Naive thymus-derived CD8-positive, alpha-beta T cell (primary cell): ENCODE data around the gene MIS12. TPM values are rescaled to one million over a fixed set of nuclear protein-coding genes. Genes with fewer than 3 reads are reported as not detected.
A peak's percentile ranks its signal among the peaks of the same experiment; 100 is the strongest.

ENCODE experiments used
- ATAC-seq, 2 donors: fragments of 150-1000 bp; cut with Tn5 transposase in 1 of 2; sonication (Bioruptor Pico), chemical (Tn5 transposase) in 1 of 2; 1 replicate in 1 of 2; 2 replicates in 1 of 2; pipeline ENCODE4 v1.10.0; 2021; ENCODE audit warnings: mild to moderate bottlenecking in 2 of 2, moderate library complexity in 2 of 2
- POLR2A ChIA-PET: fragments of 350-600 bp; sonication (Branson Sonifier 250); formaldehyde crosslinking; loops from one replicate; lab custom pipeline; 2021; ENCODE audit warnings: antibody characterized with exemption; lab: Charles Lee
- DNase-seq, 10 donors: peaks; one replicate each; pipeline versions ENCODE4 v3.0.0 to v3.0.0-alpha.2; 2020 to 2022
- H3K27ac Mint-ChIP-seq, 10 donors: one replicate each; pipeline ENCODE4 v1.8.0; 2020 to 2022; ENCODE audit warnings: mild to moderate bottlenecking in 10 of 10, mixed read lengths in 10 of 10, moderate library complexity in 4 of 10, inconsistent platforms in 1 of 10
- H3K27me3 Mint-ChIP-seq, 5 donors: one replicate each; pipeline ENCODE4 v1.8.0; 2021 to 2022; ENCODE audit warnings: mixed read lengths in 5 of 5
- H3K36me3 Mint-ChIP-seq, 3 donors: one replicate each; pipeline ENCODE4 v1.8.0; 2020 to 2022; ENCODE audit warnings: mixed read lengths in 3 of 3, mild to moderate bottlenecking in 2 of 3, inconsistent platforms in 1 of 3
- H3K4me1 Mint-ChIP-seq, 4 donors: one replicate each; pipeline ENCODE4 v1.8.0; 2021 to 2022; ENCODE audit warnings: mixed read lengths in 4 of 4
- H3K4me3 Mint-ChIP-seq, 10 donors: one replicate each; pipeline ENCODE4 v1.8.0; 2020 to 2022; ENCODE audit warnings: mild to moderate bottlenecking in 10 of 10, mixed read lengths in 10 of 10, moderate library complexity in 6 of 10, inconsistent platforms in 1 of 10
- H3K9me3 Mint-ChIP-seq, 9 donors: one replicate each; pipeline ENCODE4 v1.8.0; 2020 to 2022; ENCODE audit warnings: mixed read lengths in 9 of 9, mild to moderate bottlenecking in 3 of 9, inconsistent platforms in 1 of 9, moderate library complexity in 1 of 9
- polyA plus RNA-seq, 3 donors: library from polyadenylated mRNA; unstranded; fragments of 300-500 nt; fragmentation: Illumina TruSeq; gene quantifications; one replicate each; pipeline ENCODE4 v1.2.3, GENCODE V29; 2021
- total RNA-seq, 8 experiments: library from RNA in 2 of 8; stranded (reverse) in 2 of 8; gene quantifications; one replicate each; pipeline ENCODE4 v1.2.3 and lab custom pipeline; 2021 to 2026

The MIS12 gene, protein sequence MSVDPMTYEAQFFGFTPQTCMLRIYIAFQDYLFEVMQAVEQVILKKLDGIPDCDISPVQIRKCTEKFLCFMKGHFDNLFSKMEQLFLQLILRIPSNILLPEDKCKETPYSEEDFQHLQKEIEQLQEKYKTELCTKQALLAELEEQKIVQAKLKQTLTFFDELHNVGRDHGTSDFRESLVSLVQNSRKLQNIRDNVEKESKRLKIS
- total RNA-seq (10 to 100 TPM; 48.6 to 51.0 TPM), polyA plus RNA-seq (10 to 100 TPM; 15.6 to 18.3 (median 16.6) TPM), total RNA-seq (lab: John Stamatoyannopoulos, UW) (39.4 to 82.6 (median 58.2) reads per million in 6 experiments)

DNA sequence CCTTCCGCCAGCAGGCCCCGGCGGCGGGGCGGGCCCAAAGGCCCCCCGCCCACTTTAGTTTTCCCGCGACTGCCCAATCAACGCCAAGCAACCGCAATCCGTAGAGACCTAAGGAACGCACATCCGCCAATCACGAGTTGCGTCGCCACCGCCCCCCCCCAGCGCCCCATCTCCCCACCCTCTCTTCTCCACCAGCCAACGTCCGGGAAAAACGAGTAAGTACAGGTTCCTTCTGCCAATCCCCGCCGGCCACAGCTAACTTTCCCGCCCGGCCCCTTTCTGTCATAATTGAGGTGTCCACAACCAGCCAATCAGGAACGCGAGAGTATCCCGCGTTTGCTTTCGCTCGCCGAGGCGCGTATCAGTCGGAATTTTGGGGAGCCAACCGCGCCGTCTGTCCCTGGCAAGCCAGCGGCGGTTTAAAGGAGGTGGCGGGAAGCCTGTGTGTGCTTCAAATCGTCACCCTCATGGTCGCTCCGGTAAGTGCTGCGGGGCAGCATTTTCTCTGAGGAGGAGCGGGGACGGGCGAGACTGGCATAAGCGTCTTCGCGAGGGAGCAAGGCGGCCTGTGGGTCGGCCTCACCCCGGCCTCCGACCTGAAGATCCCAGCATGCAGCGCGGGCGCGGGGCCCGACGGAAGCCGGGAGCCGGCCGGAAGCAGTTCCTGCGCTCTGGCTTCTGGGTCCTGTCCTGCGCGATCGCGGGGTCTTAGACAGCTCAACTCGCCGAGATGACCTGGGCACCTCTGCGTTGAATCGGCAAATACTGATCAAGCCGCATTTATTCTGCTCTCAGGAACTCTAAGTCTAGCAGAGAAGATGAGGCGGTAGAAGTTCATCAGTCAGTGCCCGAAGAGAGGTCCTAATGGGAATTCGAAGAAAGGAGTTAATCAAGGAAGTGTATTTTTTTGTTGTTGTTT, at the start of gene MIS12:
Gene MIS12 (plus strand): TSS at position 361 of the 919 bp plus-strand sequence. CDS start 2,297 bp downstream, outside the sequence.
- Mint-ChIP-seq H3K27me3 (no peaks in the 10 kb centered on the region), H3K36me3 (peaks cover 6 to 67% (median 14%) of the 10 kb centered on the region in 3 donors), H3K27ac (peak within 1 kb of the TSS; percentile 96 to 100 (median 98)), H3K9me3 (no peaks in the 10 kb centered on the region), H3K4me3 (peak within 1 kb of the TSS; percentile 93 to 97 (median 96)), H3K4me1 (peaks cover 19 to 63% (median 61%) of the 10 kb centered on the region in 4 donors)
- ATAC-seq (peak; percentile 92 to 93), DNase-seq (peak; percentile 92 to 99 (median 98))
- POLR2A ChIA-PET: interaction anchor here (0.5 to 5.7 kb wide), 15 partner anchors 9 to 1850 kb away, joined by 3 to 63 read pairs (median 5); partner anchors contain the start of genes C1QBP, CTNS, DHX33 and NLRP1

DNA sequence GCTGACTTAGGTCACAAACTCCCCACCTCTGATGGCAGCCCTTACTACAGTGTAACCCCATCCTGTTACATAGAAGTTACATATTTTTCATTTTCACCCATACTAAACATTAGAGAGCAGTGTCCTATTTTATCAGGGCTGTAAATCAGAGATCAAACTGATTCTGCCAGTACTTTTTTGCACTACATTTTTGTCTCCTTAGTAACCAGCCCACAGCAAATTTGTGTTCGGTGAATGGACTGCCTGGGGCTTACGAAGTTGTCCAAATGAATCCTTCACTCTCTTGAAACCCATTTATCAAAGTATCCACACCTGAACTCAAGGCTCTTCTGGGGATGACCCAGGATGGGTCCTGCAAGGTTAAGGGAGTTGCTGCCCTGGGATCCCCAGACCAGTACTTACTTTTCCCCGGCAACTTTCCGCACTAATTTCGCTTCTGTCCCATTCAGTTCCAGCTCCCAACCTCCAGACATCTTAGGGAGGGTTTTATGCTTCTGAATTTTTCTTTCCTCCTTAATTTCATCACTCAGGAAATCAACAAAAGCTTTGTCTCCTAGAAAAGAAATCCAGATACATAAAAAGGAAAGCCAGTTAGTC, 48.5 kb upstream of the MIS12 start:
- Mint-ChIP-seq H3K27me3 (no peaks in the 10 kb centered on the region), H3K27ac (peak overlapping the region; percentile 37 to 95 (median 88)), H3K4me3 (peak overlapping the region; percentile 77 to 93 (median 85)), H3K4me1 (peaks cover 11 to 38% (median 34%) of the 10 kb centered on the region in 4 donors), H3K36me3 (peaks cover 0 to 57% (median 12%) of the 10 kb centered on the region in 3 donors), H3K9me3 (no peaks in the 10 kb centered on the region)
- ATAC-seq: no peak
- no peak for DNase-seq
- POLR2A ChIA-PET: interaction anchor here (2.2 to 3.0 kb wide), 2 partner anchors 19 to 31 kb away, joined by 8 to 19 read pairs; partner anchors contain the start of genes DHX33, NUP88 and RPAIN

DNA sequence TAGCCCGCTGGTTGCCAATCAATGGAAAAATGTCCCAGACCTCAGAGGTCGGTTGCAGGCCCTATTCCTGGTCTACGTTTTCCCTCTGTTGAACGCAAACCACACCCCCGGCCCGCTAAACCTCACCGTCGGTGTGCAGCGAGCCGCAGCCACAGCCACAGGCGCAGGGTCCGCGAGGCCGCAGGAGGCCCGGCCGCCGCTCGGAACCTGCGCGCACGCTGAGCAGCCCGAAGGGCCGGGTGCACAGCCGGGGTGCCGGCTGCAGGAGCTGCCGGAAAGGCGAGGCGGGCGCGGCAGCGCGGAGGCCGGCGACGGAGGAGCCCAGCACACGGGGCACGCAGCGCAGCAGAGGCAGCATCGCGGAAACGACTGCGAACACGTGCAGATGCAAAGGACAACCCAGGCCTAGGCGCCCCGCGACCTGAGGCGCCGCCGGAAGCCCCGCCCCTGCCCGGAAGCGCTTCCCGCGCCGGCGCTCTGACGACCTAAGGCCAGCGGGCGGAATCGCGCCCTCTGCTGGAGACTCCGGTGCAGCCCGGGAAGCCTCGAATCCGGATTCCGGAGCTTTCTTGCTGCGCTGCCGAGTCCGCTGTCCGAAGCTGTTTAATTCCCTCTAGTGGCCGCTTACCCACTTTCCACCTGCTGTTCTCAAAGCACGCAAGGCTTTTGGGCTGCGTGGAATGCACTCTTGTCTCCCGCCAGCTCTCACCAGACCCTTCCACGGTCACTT, 47.5 kb upstream of the MIS12 start, which contains the start of gene C1QBP:
Gene C1QBP (minus strand): TSS at position 440 of the 730 bp plus-strand sequence. CDS start 82 bp downstream, at position 358.
- peak; percentile 85 to 88 for ATAC-seq
- Mint-ChIP-seq H3K4me3 (peak within 1 kb of the TSS; percentile 77 to 95 (median 90)), H3K9me3 (no peaks in the 10 kb centered on the region), H3K27ac (peak within 1 kb of the TSS; percentile 84 to 99 (median 97)), H3K4me1 (peaks cover 9 to 38% (median 34%) of the 10 kb centered on the region in 4 donors), H3K36me3 (peaks cover 0 to 54% (median 9%) of the 10 kb centered on the region in 3 donors), H3K27me3 (no peaks in the 10 kb centered on the region)
- DNase-seq: peak; percentile 85 to 94 (median 91)
- POLR2A ChIA-PET: interaction anchor here (0.6 to 3.0 kb wide), 13 partner anchors 9 to 247 kb away, joined by 3 to 19 read pairs (median 4); partner anchors contain the start of genes DERL2, DHX33, MIS12 and NUP88

DNA sequence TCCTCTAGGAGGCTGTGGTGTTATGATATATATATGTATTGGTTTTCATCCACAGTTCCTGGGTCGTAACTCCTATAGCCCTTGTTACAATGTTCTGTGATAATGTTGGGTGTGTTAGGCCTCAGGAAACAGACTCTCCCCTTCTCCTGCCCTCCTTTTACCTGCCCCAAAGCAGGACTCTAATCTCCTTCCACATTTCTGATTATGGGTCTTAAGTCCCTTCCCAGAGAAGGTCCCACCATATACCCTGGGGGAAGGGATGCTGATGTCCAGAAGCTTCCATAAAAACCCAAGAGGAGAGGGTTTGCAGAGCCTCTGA, 47.0 kb upstream of the MIS12 start:
- POLR2A ChIA-PET: interaction anchor here (0.6 to 3.0 kb wide), 14 partner anchors 8 to 248 kb away, joined by 3 to 19 read pairs (median 4); partner anchors contain the start of genes DERL2, DHX33, MIS12 and NUP88
- Mint-ChIP-seq H3K27me3 (no peaks in the 10 kb centered on the region), H3K4me3 (peak overlapping the region; percentile 77 to 95 (median 90)), H3K9me3 (no peaks in the 10 kb centered on the region), H3K36me3 (peaks cover 0 to 53% (median 10%) of the 10 kb centered on the region in 3 donors), H3K4me1 (peaks cover 8 to 38% (median 34%) of the 10 kb centered on the region in 4 donors), H3K27ac (peak overlapping the region; percentile 84 to 99 (median 97))
- no peak for ATAC-seq
- DNase-seq: no peak

DNA sequence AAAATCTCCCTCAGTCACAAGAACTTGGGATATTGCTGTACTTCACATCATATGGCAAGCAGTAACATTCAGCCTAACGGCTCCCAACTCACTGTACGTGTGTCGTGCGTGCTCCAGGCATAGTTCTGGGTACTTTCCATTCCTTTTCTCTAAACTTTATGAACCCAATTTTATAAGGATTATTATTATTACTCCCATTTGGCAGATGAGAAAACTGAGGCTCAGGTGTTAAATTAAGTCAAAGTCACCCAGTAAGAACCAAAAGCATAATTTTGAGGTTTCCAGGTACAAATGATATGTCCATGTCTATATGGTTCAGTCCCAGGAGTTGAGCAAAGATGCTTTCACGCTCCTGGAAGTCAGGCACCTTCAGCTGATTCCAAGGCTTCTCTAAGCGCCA, 42.6 kb upstream of the MIS12 start:
- ATAC-seq (no peak), DNase-seq (no peak)
- peaks cover 0 to 61% (median 10%) of the 10 kb centered on the region in 3 donors for H3K36me3 Mint-ChIP-seq
- H3K4me3 Mint-ChIP-seq: no peak overlapping the region
- H3K27ac Mint-ChIP-seq: no peak overlapping the region
- POLR2A ChIA-PET: no interaction called here
- no peaks in the 10 kb centered on the region for H3K9me3 Mint-ChIP-seq
- no peaks in the 10 kb centered on the region for H3K27me3 Mint-ChIP-seq
- H3K4me1 Mint-ChIP-seq: peaks cover 5 to 8% (median 6%) of the 10 kb centered on the region in 4 donors

DNA sequence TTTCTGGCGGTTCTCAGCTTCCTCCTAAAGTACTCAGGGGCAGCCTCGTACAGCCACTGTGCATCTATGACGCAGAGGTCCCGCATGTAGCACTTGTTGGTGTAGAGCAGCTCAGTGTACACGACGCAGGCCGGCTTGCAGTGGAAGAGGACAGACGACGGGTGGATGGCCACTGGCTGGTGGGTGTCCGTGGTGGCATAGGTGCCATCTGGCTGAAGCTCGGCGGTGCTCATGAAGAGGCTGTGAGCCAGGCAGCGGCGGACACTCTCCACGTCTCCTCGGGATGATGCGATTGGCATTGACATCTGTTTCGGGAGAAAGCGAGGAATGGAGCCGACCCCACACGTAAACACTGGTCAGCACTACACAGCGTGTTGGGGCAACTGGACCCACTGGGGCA, 42.2 kb upstream of the MIS12 start:
- no peaks in the 10 kb centered on the region for H3K27me3 Mint-ChIP-seq
- H3K9me3 Mint-ChIP-seq: no peaks in the 10 kb centered on the region
- no peak for ATAC-seq
- H3K4me3 Mint-ChIP-seq: no peak overlapping the region
- no peak overlapping the region for H3K27ac Mint-ChIP-seq
- no peak for DNase-seq
- peaks cover 5 to 7% (median 6%) of the 10 kb centered on the region in 4 donors for H3K4me1 Mint-ChIP-seq
- peaks cover 0 to 65% (median 12%) of the 10 kb centered on the region in 3 donors for H3K36me3 Mint-ChIP-seq
- POLR2A ChIA-PET: no interaction called here

DNA sequence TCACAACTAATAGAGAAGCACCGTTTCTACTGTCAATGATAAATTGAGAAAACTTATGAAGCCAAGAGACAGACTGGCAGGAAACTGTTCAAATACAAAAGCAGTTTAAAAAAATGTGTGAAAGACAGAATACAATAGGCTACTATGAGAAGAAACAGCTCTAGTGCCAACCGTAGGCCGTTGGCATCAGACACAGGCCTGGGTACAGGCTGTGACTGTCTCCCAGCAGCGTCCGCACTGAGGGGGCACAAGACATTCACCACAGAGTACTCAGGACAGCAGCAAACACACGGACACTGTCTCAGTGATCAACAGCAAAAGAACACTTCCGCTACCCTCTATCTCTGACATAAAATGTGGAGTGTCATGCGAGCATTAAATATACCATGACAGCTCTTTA, 39.6 kb upstream of the MIS12 start:
- no peak for DNase-seq
- H3K27me3 Mint-ChIP-seq: no peaks in the 10 kb centered on the region
- POLR2A ChIA-PET: interaction anchor here (1.5 kb wide), 1 partner anchor 7 kb away, joined by 5 read pairs; the partner anchor contains the start of gene C1QBP
- H3K4me1 Mint-ChIP-seq: peaks cover 0 to 5% (median 0%) of the 10 kb centered on the region in 4 donors
- no peak overlapping the region for H3K27ac Mint-ChIP-seq
- peaks cover 0 to 89% (median 12%) of the 10 kb centered on the region in 3 donors for H3K36me3 Mint-ChIP-seq
- no peak for ATAC-seq
- H3K4me3 Mint-ChIP-seq: no peak overlapping the region
- no peaks in the 10 kb centered on the region for H3K9me3 Mint-ChIP-seq

DNA sequence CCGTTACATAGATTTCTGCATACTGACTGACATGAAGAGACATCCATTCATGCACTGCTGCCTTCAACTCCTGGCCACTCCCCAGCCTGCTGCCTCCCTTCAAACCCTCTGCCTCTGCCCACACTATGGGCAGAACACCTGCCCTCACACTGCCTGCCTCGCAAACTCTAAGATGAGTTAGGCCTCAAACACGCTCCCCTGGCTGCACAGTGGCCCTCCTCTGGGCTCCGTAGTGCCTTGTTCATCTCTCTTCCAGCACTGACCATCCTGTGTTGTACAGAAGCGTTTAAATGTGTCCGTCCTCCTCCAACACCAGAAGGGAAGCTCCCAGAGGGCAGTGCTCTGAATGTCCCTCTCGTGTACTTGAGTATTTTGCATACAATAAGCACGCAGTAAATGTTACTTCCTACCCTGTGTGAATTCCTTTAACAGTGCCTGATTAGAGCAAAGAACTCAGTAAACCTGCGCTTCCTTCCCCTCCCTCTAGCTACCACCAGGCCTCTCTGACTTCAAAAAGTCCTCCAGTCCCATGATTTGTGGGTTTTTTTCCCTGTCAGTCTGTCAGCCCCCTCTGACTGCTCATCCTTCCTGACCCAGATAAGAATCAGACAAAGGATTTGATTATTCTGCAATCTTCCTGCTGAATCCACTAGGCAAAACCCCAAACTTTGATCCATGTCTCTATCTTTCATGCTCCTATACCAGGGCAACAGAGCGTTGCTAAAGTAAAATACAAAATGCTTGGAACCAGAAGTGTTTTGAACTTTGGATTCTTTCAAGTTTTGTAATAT, 21.5 kb upstream of the MIS12 start:
- Mint-ChIP-seq H3K27me3 (no peaks in the 10 kb centered on the region), H3K27ac (peak overlapping the region in 5 of 10 donors; percentile 1 to 61 (median 19))
- POLR2A ChIA-PET: no interaction called here

DNA sequence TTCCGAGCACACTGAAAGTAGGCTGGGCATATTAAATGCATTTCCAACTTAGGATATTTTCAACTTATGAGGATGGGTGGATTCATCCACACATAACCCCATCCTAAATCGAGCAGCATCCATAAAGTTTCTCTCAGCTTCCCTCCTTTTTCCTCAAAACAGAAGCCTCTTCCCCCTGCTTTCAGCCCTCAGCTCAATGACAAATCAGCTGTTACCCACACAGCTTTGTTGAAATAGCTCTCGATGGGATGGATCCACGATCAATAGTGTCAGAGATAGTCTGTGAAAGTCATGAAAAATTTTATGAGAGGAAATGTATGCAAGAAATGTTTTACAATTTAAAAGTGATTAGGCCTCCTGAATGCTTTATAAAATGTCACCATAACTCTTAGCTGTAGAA, 20.1 kb upstream of the MIS12 start:
- Mint-ChIP-seq H3K9me3 (no peaks in the 10 kb centered on the region), H3K27me3 (no peaks in the 10 kb centered on the region), H3K36me3 (peaks cover 0 to 21% (median 0%) of the 10 kb centered on the region in 3 donors), H3K27ac (peak overlapping the region in 3 of 10 donors; percentile 35 to 36 (median 36)), H3K4me3 (peak overlapping the region in 1 of 10 donors; percentile 72), H3K4me1 (peaks cover 27 to 43% (median 39%) of the 10 kb centered on the region in 4 donors)
- POLR2A ChIA-PET: no interaction called here
- ATAC-seq (no peak), DNase-seq (no peak)

More for the DNA sequence above, 21.5 kb upstream of the MIS12 start:
- ATAC-seq: no peak
- Mint-ChIP-seq H3K4me1 (peaks cover 27 to 41% (median 38%) of the 10 kb centered on the region in 4 donors), H3K9me3 (no peaks in the 10 kb centered on the region), H3K36me3 (peaks cover 0 to 35% (median 4%) of the 10 kb centered on the region in 3 donors), H3K4me3 (peak overlapping the region in 1 of 10 donors; percentile 26)
- no peak for DNase-seq

DNA sequence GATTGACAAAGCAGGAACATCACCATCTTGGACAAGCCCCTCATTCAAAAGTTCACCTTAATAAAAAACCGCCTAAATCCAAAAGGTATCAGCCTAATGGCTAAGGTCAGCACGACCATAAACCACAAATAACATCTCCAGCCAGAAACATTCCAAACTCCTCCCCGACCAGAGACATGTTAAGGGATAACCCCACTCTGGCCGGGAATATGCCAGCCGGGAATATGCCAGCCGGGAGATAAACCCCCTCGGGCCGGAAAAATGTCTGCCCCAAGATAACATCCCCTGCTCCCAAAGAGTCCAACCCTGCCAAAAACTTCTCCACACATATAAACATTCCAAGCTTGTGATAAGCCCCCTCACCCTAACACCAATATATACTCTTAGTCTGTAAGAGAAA, 18.9 kb upstream of the MIS12 start:
- peak overlapping the region; percentile 72 to 91 (median 84) for H3K4me3 Mint-ChIP-seq
- H3K4me1 Mint-ChIP-seq: peaks cover 26 to 43% (median 39%) of the 10 kb centered on the region in 4 donors
- H3K27me3 Mint-ChIP-seq: no peaks in the 10 kb centered on the region
- POLR2A ChIA-PET: interaction anchor here (2.1 kb wide), 1 partner anchor 19 kb away, joined by 41 read pairs; the partner anchor contains the start of genes DERL2 and MIS12
- H3K9me3 Mint-ChIP-seq: no peaks in the 10 kb centered on the region
- ATAC-seq (no peak), DNase-seq (no peak)
- peaks cover 0 to 22% (median 0%) of the 10 kb centered on the region in 3 donors for H3K36me3 Mint-ChIP-seq
- H3K27ac Mint-ChIP-seq: peak overlapping the region; percentile 3 to 85 (median 54)
